ENCODE data around the gene SEMA4G. TPM values are rescaled to one million over a fixed set of nuclear protein-coding genes. Genes with fewer than 3 reads are reported as not detected.

The SEMA4G gene
- total RNA-seq, 1 experiment from 2014 or later, result 0.70 TPM

DNA sequence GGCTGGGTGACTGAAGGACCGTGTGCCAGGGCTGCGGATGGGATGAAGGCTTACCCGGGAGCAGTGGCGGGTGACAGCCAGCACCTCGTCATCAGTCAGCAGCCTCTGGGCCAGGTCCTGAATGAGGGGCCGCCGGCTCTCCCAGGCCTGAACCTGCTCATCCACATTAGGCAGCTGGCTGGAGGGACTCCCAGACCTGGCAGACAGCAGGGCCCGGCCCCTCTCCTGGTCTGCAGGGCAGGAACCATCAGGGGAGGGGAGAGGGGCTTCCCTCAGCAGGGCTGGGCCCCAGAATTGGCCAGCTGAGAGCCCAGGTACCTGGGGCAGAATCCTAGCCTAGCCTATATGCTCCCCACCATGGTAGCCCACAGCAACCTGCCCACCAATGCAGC lies 46.3 kb downstream of the SEMA4G start:
- H3K79me2 ChIP-seq (ENCODE audit: low read depth), result no peaks in the 10 kb centered on the region
- H2AFZ ChIP-seq, result no peak overlapping the region

DNA sequence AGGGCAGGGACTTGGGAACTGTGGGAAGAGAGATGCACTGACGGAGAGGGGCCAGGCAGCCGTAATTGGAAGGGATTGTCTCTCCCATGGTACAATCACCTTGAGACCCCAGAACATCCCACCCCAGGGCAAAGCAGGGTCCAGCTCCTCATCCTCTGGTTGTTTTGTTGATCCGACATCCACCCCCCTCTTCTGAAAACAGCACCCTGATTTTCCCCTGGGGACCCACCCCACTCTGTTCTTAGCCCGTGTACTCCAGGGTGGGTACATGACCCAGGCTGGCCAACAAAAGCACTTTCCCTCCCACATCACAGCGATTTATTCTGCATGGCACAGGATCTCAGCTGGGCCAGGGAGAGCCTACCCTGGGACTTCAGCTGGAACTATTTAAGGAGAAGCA lies 47.5 kb downstream of the SEMA4G start:
- no peak overlapping the region for H2AFZ ChIP-seq
- H4K20me1 ChIP-seq (ENCODE audit: insufficient read depth), result no peaks in the 10 kb centered on the region
- POLR2A ChIA-PET (ENCODE audit: unreplicated experiment), result no interaction called here
- no peaks in the 10 kb centered on the region for H3K9me2 ChIP-seq (ENCODE audit: insufficient read depth)
- intact Hi-C loops (cut with micrococcal nuclease; ENCODE audit: unreplicated experiment), result loop anchor here (10.0 kb wide), 1 partner anchor 582 kb away; no protein-coding TSS in a partner anchor
- H3K27me3 ChIP-seq (ENCODE audit: insufficient read depth, low read depth), result no peaks in the 10 kb centered on the region
- no peak overlapping the region for H3K27ac ChIP-seq
- no peaks in the 10 kb centered on the region for H3K36me3 ChIP-seq (ENCODE audit: low read depth)
- no peak for DNase-seq
- no peaks in the 10 kb centered on the region for H3K9me3 ChIP-seq (ENCODE audit: insufficient read depth, low read depth)
- H3K4me3 ChIP-seq, result no peak overlapping the region
- H3K4me1 ChIP-seq (replicated peaks; ENCODE audit: insufficient read depth), result peaks cover 5% of the 10 kb centered on the region
- peaks cover 13% of the 10 kb centered on the region; the same call in 1 of the 2 replicates for H3F3A ChIP-seq (ENCODE audit: insufficient read depth, low read depth)
- BruUV-seq (replicated peaks), result no TSS peak
- TF ChIP-seq, protein P1, sequence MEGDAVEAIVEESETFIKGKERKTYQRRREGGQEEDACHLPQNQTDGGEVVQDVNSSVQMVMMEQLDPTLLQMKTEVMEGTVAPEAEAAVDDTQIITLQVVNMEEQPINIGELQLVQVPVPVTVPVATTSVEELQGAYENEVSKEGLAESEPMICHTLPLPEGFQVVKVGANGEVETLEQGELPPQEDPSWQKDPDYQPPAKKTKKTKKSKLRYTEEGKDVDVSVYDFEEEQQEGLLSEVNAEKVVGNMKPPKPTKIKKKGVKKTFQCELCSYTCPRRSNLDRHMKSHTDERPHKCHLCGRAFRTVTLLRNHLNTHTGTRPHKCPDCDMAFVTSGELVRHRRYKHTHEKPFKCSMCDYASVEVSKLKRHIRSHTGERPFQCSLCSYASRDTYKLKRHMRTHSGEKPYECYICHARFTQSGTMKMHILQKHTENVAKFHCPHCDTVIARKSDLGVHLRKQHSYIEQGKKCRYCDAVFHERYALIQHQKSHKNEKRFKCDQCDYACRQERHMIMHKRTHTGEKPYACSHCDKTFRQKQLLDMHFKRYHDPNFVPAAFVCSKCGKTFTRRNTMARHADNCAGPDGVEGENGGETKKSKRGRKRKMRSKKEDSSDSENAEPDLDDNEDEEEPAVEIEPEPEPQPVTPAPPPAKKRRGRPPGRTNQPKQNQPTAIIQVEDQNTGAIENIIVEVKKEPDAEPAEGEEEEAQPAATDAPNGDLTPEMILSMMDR (conservative IDR thresholded peaks at IDR 0.05), result no peak
- no peak for TF ChIP-seq EZH2 (IDR thresholded peaks at IDR 0.05; ENCODE audit: low read depth)
- CTCF ChIA-PET, result no interaction called here
- no peak overlapping the region for H3K4me2 ChIP-seq
- H3K79me2 ChIP-seq (ENCODE audit: low read depth), result no peaks in the 10 kb centered on the region

More for the DNA sequence above, 46.3 kb downstream of the SEMA4G start:
- Histone ChIP-seq H4K20me1 (ENCODE audit: insufficient read depth) (no peaks in the 10 kb centered on the region), H3K27ac (no peak overlapping the region), H3K36me3 (ENCODE audit: low read depth) (no peaks in the 10 kb centered on the region), H3K4me2 (no peak overlapping the region), H3K4me3 (no peak overlapping the region), H3K9me2 (ENCODE audit: insufficient read depth) (no peaks in the 10 kb centered on the region), H3F3A (ENCODE audit: insufficient read depth, low read depth) (peaks cover 13% of the 10 kb centered on the region; the same call in 1 of the 2 replicates), H3K27me3 (ENCODE audit: insufficient read depth, low read depth) (no peaks in the 10 kb centered on the region), H3K9me3 (ENCODE audit: insufficient read depth, low read depth) (no peaks in the 10 kb centered on the region), H3K4me1 (replicated peaks; ENCODE audit: insufficient read depth) (peaks cover 5% of the 10 kb centered on the region)
- ChIA-PET POLR2A (ENCODE audit: unreplicated experiment) (no interaction called here), CTCF (interaction anchor here (1.0 kb wide), 1 partner anchor 127 kb away, joined by 3 read pairs; no protein-coding TSS in a partner anchor)
- no TSS peak for BruUV-seq (replicated peaks)
- TF ChIP-seq, protein P1 (conservative IDR thresholded peaks at IDR 0.05), result no peak
- TF ChIP-seq EZH2 (IDR thresholded peaks at IDR 0.05; ENCODE audit: low read depth), result no peak
- no peak for DNase-seq
- intact Hi-C loops (cut with micrococcal nuclease; ENCODE audit: unreplicated experiment), result loop anchor here (10.0 kb wide), 1 partner anchor 581 kb away; no protein-coding TSS in a partner anchor

DNA sequence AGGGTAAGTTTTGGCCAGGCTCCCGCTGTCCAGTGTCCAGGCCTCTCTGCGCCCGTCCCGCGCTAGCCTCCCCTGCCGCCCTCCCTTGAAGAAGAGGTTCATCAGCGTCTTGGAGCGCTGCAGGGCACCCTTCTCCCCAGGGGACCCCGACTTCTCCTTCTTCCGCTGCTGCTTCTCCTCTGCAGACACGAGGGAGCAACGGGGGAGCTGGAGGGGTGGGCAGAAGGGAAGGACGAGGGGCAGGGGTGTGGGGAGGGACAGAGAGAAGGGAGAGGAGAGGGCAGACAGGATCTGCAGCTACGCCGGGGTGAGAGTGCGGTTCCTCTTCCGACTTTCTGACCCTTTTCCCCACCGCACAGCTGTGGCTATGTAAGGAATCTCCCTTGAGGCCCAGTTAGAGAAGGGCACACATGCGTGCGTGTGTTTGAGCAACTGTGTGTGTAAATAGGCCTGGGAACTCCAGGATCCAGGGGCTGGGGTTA lies 48.9 kb downstream of the SEMA4G start:
- H3K27ac ChIP-seq, result no peak overlapping the region
- DNase-seq, result no peak
- H3K4me2 ChIP-seq, result no peak overlapping the region
- H3K27me3 ChIP-seq (ENCODE audit: insufficient read depth, low read depth), result no peaks in the 10 kb centered on the region
- no TSS peak for BruUV-seq (replicated peaks)
- no peaks in the 10 kb centered on the region for H3K9me3 ChIP-seq (ENCODE audit: insufficient read depth, low read depth)
- H3K79me2 ChIP-seq (ENCODE audit: low read depth), result no peaks in the 10 kb centered on the region
- POLR2A ChIA-PET (ENCODE audit: unreplicated experiment), result no interaction called here
- H3K36me3 ChIP-seq (ENCODE audit: low read depth), result no peaks in the 10 kb centered on the region
- H3K4me3 ChIP-seq, result no peak overlapping the region
- TF ChIP-seq, protein P1 (conservative IDR thresholded peaks at IDR 0.05), result no peak
- TF ChIP-seq EZH2 (IDR thresholded peaks at IDR 0.05; ENCODE audit: low read depth), result no peak
- H2AFZ ChIP-seq, result no peak overlapping the region
- no peaks in the 10 kb centered on the region for H3K9me2 ChIP-seq (ENCODE audit: insufficient read depth)
- peaks cover 3% of the 10 kb centered on the region for H3K4me1 ChIP-seq (replicated peaks; ENCODE audit: insufficient read depth)
- peaks cover 3% of the 10 kb centered on the region; the same call in 1 of the 2 replicates for H3F3A ChIP-seq (ENCODE audit: insufficient read depth, low read depth)
- no peaks in the 10 kb centered on the region for H4K20me1 ChIP-seq (ENCODE audit: insufficient read depth)
- intact Hi-C loops (cut with micrococcal nuclease; ENCODE audit: unreplicated experiment), result loop anchor here (10.0 kb wide), 1 partner anchor 583 kb away; no protein-coding TSS in a partner anchor
- CTCF ChIA-PET, result interaction anchor here (0.7 to 1.7 kb wide), 3 partner anchors 9 to 32 kb away, joined by 3 to 7 read pairs (median 4); no protein-coding TSS in a partner anchor

Measured in PC-9 (cell line).